K562 (cell line): Measurements from ENCODE around the gene ITPRIPL1. TPM values are rescaled to one million over a fixed set of nuclear protein-coding genes. Genes with fewer than 3 reads are reported as not detected.

Experiments
- ATAC-seq: fragments of 200-7000 bp; cut with Tn5 transposase; 3 replicates; pipeline ENCODE4 v1.9.1; 2020; ENCODE audit warnings: moderate library complexity
- BruUV-seq: library from RNA; stranded (reverse); fragments of 400-500 nt; replicated peaks from 2 replicates; lab custom pipeline; 2021; lab: Mats Ljungman, UMichigan
- CTCF ChIA-PET: fragments of 300-600 bp; formaldehyde crosslinking; extraction: SDS; loops from one replicate; lab custom pipeline; 2021; ENCODE audit warnings: low intra/inter-chr PET ratio; lab: Yijun Ruan, JAX
- POLR2A ChIA-PET: fragments of 300-600, 350-650 bp; sonication (Branson Sonifier 250); formaldehyde crosslinking; extraction: SDS; loops from one replicate; lab custom pipeline; 2021; ENCODE audit warnings: antibody characterized with exemption, inconsistent platforms; lab: Yijun Ruan, JAX
- DNase-seq, 4 experiments: peaks; one replicate each; pipeline versions ENCODE4 v3.0.0 to v3.0.0-alpha.2; 2011 to 2018; ENCODE audit warnings: low spot score in 3 of 4, mixed read lengths in 3 of 4; ENCODE audit errors: extremely low read depth in 1 of 4
- FAIRE-seq: peaks from 2 replicates; lab custom pipeline; 2011; peaks lifted over from hg19 to GRCh38; lab: Jason Lieb, UNC
- H2AFZ ChIP-seq: 2 replicates; pipeline ENCODE4 v1.6.0; 2011; ENCODE audit warnings: low read depth, low read length, control low read depth, inconsistent platforms
- H3K27ac ChIP-seq: fragments of 200-600 bp; 3 replicates; pipeline ENCODE4 v1.8.0; 2011; ENCODE audit warnings: low read depth, mild to moderate bottlenecking, control low read depth, inconsistent platforms, low read length, moderate library complexity, mixed read lengths; ENCODE audit errors: extremely low read depth
- H3K27me3 ChIP-seq, 2 experiments: fragments of 300-600 bp in 1 of 2; 2 replicates in 1 of 2; 3 replicates in 1 of 2; pipeline versions ENCODE4 v1.6.0 to v1.8.0; 2011; ENCODE audit warnings: inconsistent platforms in 2 of 2, low read length in 2 of 2, mild to moderate bottlenecking in 1 of 2, mixed read lengths in 1 of 2, moderate library complexity in 1 of 2; ENCODE audit not compliant: control insufficient read depth in 2 of 2, insufficient read depth in 2 of 2
- H3K36me3 ChIP-seq: fragments of 300-600 bp; 3 replicates; pipeline ENCODE4 v1.8.0; 2011; ENCODE audit warnings: mild to moderate bottlenecking, low read length, inconsistent platforms; ENCODE audit not compliant: control insufficient read depth, insufficient read depth
- H3K4me1 ChIP-seq, 2 experiments: fragments of 200-600 bp in 1 of 2; replicated peaks in 1 of 2; 2 replicates in 1 of 2; 3 replicates in 1 of 2; pipeline versions ENCODE4 v1.5.1 to v1.8.0; 2011; ENCODE audit warnings: inconsistent platforms in 2 of 2, low read length in 2 of 2, mild to moderate bottlenecking in 1 of 2, mixed read lengths in 1 of 2, moderate library complexity in 1 of 2; ENCODE audit not compliant: control insufficient read depth in 2 of 2, insufficient read depth in 2 of 2
- H3K4me2 ChIP-seq: 2 replicates; pipeline ENCODE4 v1.6.1; 2011; ENCODE audit warnings: low read length, control low read depth, inconsistent platforms, mixed read lengths; ENCODE audit not compliant: insufficient read depth
- H3K4me3 ChIP-seq: fragments of 200-600 bp; sonication (generic), shearing (Covaris generic); 2 replicates; pipeline ENCODE4 v1.5.1; 2016; ENCODE audit warnings: control low read depth, inconsistent platforms
- H3K79me2 ChIP-seq: fragments of 200-600 bp; 3 replicates; pipeline ENCODE4 v1.8.0; 2011; ENCODE audit warnings: low read length, inconsistent platforms; ENCODE audit not compliant: control insufficient read depth, insufficient read depth
- H3K9ac ChIP-seq, 2 experiments: 2 replicates each; pipeline versions ENCODE4 v1.6.0 to v1.6.1; 2011; ENCODE audit warnings: low read depth in 2 of 2, low read length in 2 of 2, control low read depth in 1 of 2, inconsistent platforms in 1 of 2, mild to moderate bottlenecking in 1 of 2, mixed read lengths in 1 of 2; ENCODE audit not compliant: insufficient read depth in 1 of 2
- H3K9me1 ChIP-seq: one replicate; pipeline ENCODE4 v1.6.0; 2011; ENCODE audit warnings: inconsistent platforms, mild to moderate bottlenecking, low read length, moderate library complexity; ENCODE audit not compliant: control insufficient read depth, insufficient read depth
- H3K9me3 ChIP-seq: replicated peaks from 2 replicates; pipeline ENCODE4 v1.5.1; 2011; ENCODE audit warnings: low read depth, low read length, inconsistent platforms; ENCODE audit not compliant: control insufficient read depth, insufficient read depth
- H4K20me1 ChIP-seq: replicated peaks from 2 replicates; pipeline ENCODE4 v1.6.1; 2011; ENCODE audit warnings: low read length, inconsistent platforms, mixed read lengths; ENCODE audit not compliant: control insufficient read depth, insufficient read depth
- ATF1 ChIP-seq, 2 experiments: fragments of 450-650 bp in 1 of 2; IDR thresholded peaks; 2 replicates each; pipeline ENCODE4 v1.6.1; 2016; ENCODE audit warnings: missing compliant biosample characterization in 1 of 2, missing genetic modification characterization in 1 of 2
- DPF2 ChIP-seq: fragments of 450-650 bp; IDR thresholded peaks from 2 replicates; pipeline ENCODE4 v1.6.1; 2016
- FOXP1 ChIP-seq: sonication (generic); formaldehyde crosslinking; IDR thresholded peaks from 2 replicates; pipeline ENCODE4 v1.8.0; 2022; ENCODE audit warnings: mild to moderate bottlenecking, missing genetic modification reagents
- MYNN ChIP-seq, 2 experiments: sonication (generic); formaldehyde crosslinking in 1 of 2; IDR thresholded peaks; 2 replicates each; pipeline versions ENCODE4 v1.5.0 to v1.6.1; 2016 to 2020; ENCODE audit warnings: antibody characterized with exemption in 1 of 2, missing genetic modification reagents in 1 of 2
- NR2C1 ChIP-seq, 2 experiments: fragments of 450-650 bp; IDR thresholded peaks; 2 replicates each; pipeline ENCODE4 v1.6.1; 2017; ENCODE audit warnings: mild to moderate bottlenecking in 2 of 2, antibody characterized with exemption in 1 of 2, inconsistent platforms in 1 of 2, missing compliant biosample characterization in 1 of 2, missing genetic modification characterization in 1 of 2
- SIX5 ChIP-seq, 2 experiments: IDR thresholded peaks; 2 replicates each; pipeline ENCODE4 v1.6.1; 2011; ENCODE audit warnings: low read length in 2 of 2, borderline replicate concordance in 1 of 2, low read depth in 1 of 2, mild to moderate bottlenecking in 1 of 2, moderate library complexity in 1 of 2; ENCODE audit not compliant: insufficient read depth in 1 of 2
- TAF1 ChIP-seq: IDR thresholded peaks from 2 replicates; pipeline ENCODE4 v1.6.1; 2011; ENCODE audit warnings: mild to moderate bottlenecking, low read length, moderate library complexity; ENCODE audit not compliant: insufficient read depth, control insufficient read depth, severe bottlenecking; ENCODE audit errors: extremely low read depth
- TAL1 ChIP-seq: fragments of 450-650 bp; IDR thresholded peaks from 2 replicates; pipeline ENCODE4 v1.6.1; 2016; ENCODE audit warnings: mild to moderate bottlenecking
- WGBS: fragments of 100-300 bp; shearing (Covaris generic); methylation state at CpG from one replicate; pipeline ENCODE4 v1.1.6; 2016; ENCODE audit warnings: low coverage, mixed read lengths; ENCODE audit not compliant: insufficient coverage; ENCODE audit errors: missing lambda C conversion rate; 5-methylcytosine and 5-hydroxymethylcytosine counted together
- in situ Hi-C: fragments of 300-500 bp; cut with MboI; formaldehyde crosslinking; loops from 4 replicates; pipeline ENCODE4 v1.15.0; 2018; ENCODE audit warnings: inconsistent platforms, mixed read lengths
- intact Hi-C: fragments of 100-400 bp; cut with micrococcal nuclease; formaldehyde crosslinking; loops from 2 replicates; pipeline ENCODE4 v1.14.2; 2022
- polyA plus RNA-seq, 8 experiments: library from polyadenylated mRNA; depleted of rRNA in 4 of 8; stranded (reverse) in 5 of 8; unstranded in 3 of 8; fragments of >200 nt; fragmentation: Nextera tagmentation in 2 of 8; fragmentation: Illumina TruSeq in 1 of 8; extraction: Ambion mirVana in 2 of 8; extraction: Trizol in 1 of 8; gene quantifications; 2 replicates each; pipeline versions ENCODE4 v1.2.1 to v1.2.3, GENCODE V29; 2011 to 2014; ENCODE audit warnings: inconsistent platforms in 1 of 8, missing spikeins in 1 of 8
- total RNA-seq, 7 experiments: library from RNA; depleted of rRNA in 6 of 7; stranded (reverse); fragments of >200 nt in 6 of 7; fragmentation: Illumina TruSeq in 2 of 7; extraction: Trizol in 2 of 7; gene quantifications; 2 replicates each; pipeline versions ENCODE4 v1.2.1 to v1.2.3, GENCODE V29; 2011 to 2021; ENCODE audit warnings: low replicate concordance in 1 of 7
- TF ChIP-seq, protein P1 (sequence below): fragments of 450-650 bp; formaldehyde crosslinking; conservative IDR thresholded peaks from 2 replicates; pipeline ENCODE4 v1.4.0; 2022; ENCODE audit warnings: mild to moderate bottlenecking, missing genetic modification characterization
- TF ChIP-seq, protein P2 (sequence below): sonication (generic); formaldehyde crosslinking; IDR thresholded peaks from 2 replicates; pipeline ENCODE4 v1.8.1; 2023; ENCODE audit warnings: mild to moderate bottlenecking, missing genetic modification reagents

ITPRIPL1 gene
- total and polyA plus RNA-seq, 9 of the 15 experiments (the other 6 are each of a cell fraction or from before 2014, with no cell fraction given): 0.99 to 9.0 (median 6.4) TPM

DNA sequence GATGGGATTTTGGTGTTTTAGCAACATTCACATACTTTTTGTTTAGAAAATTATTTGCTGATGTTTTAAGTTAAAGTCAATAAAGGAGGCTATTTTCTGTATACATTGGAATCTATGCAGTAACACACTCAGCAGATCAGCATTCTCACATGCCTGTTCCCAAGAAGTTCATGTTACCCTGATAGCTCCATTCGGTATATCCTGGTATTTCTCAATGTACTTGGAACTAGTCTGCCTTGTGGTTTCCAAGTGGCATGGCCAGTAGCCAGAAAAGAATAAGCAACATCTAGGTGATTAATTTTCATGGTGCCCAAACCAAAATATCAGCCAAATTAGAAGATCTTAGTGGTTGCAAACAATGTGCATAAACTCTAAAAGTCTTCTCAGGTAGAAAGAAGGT lies 5.3 kb downstream of the ITPRIPL1 start:
- Histone ChIP-seq H3K4me1 (peaks cover 12 to 20% of the 10 kb centered on the region in 2 experiments; a peak in 4 of 5 replicates), H3K4me2 (no peak overlapping the region), H3K9me1 (no peaks in the 10 kb centered on the region), H3K36me3 (peaks cover 19% of the 10 kb centered on the region; the same call in 2 of the 3 replicates), H3K27ac (no peak overlapping the region), H2AFZ (no peak overlapping the region), H3K9me3 (no peaks in the 10 kb centered on the region), H3K4me3 (no peak overlapping the region), H3K79me2 (peaks cover 25% of the 10 kb centered on the region), H3K9ac (no peak overlapping the region), H4K20me1 (no peaks in the 10 kb centered on the region), H3K27me3 (no peaks in the 10 kb centered on the region)
- peak; percentile 6 for FAIRE-seq
- no peak for DNase-seq
- WGBS: 41% methylated on average over 1 of the region's 1 CpG
- no TSS peak for BruUV-seq
- CTCF ChIA-PET: no interaction called here
- intact Hi-C loops (no loop called here), in situ Hi-C loops (no loop called here)
- TF ChIP-seq DPF2 (no peak), NR2C1 (IDR thresholded peaks at IDR 0.05) (no peak), NR2C1 (tag; IDR thresholded peaks at IDR 0.05) (no peak), FOXP1 (CRISPR knock-in tag) (no peak), SIX5 (IDR thresholded peaks at IDR 0.05; ENCODE audit: borderline replicate concordance in 1 of 2, insufficient read depth in 1 of 2, low read depth in 1 of 2, low read length in 2 of 2) (no peak), ATF1 (CRISPR knock-in tag; IDR thresholded peaks at IDR 0.05) (no peak), ATF1 (tag; IDR thresholded peaks at IDR 0.05) (no peak), MYNN (IDR thresholded peaks at IDR 0.05) (no peak), MYNN (CRISPR knock-in tag; IDR thresholded peaks at IDR 0.05) (no peak), TAL1 (no peak), TAF1 (no peak)
- TF ChIP-seq, protein P1, sequence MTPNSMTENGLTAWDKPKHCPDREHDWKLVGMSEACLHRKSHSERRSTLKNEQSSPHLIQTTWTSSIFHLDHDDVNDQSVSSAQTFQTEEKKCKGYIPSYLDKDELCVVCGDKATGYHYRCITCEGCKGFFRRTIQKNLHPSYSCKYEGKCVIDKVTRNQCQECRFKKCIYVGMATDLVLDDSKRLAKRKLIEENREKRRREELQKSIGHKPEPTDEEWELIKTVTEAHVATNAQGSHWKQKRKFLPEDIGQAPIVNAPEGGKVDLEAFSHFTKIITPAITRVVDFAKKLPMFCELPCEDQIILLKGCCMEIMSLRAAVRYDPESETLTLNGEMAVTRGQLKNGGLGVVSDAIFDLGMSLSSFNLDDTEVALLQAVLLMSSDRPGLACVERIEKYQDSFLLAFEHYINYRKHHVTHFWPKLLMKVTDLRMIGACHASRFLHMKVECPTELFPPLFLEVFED (CRISPR knock-in tag): no peak
- TF ChIP-seq, protein P2, sequence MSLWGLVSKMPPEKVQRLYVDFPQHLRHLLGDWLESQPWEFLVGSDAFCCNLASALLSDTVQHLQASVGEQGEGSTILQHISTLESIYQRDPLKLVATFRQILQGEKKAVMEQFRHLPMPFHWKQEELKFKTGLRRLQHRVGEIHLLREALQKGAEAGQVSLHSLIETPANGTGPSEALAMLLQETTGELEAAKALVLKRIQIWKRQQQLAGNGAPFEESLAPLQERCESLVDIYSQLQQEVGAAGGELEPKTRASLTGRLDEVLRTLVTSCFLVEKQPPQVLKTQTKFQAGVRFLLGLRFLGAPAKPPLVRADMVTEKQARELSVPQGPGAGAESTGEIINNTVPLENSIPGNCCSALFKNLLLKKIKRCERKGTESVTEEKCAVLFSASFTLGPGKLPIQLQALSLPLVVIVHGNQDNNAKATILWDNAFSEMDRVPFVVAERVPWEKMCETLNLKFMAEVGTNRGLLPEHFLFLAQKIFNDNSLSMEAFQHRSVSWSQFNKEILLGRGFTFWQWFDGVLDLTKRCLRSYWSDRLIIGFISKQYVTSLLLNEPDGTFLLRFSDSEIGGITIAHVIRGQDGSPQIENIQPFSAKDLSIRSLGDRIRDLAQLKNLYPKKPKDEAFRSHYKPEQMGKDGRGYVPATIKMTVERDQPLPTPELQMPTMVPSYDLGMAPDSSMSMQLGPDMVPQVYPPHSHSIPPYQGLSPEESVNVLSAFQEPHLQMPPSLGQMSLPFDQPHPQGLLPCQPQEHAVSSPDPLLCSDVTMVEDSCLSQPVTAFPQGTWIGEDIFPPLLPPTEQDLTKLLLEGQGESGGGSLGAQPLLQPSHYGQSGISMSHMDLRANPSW: no peak
- POLR2A ChIA-PET: interaction anchor here (0.6 kb wide), 1 partner anchor 32 kb away, joined by 3 read pairs; no protein-coding TSS in a partner anchor
- ATAC-seq: no peak
